ENCODE data around the gene RIMS3. TPM values are rescaled to one million over a fixed set of nuclear protein-coding genes. Genes with fewer than 3 reads are reported as not detected.

RIMS3 gene
- total and polyA plus RNA-seq, 7 donors, result 1.2 to 13.7 (median 6.1) TPM

Other genes starting within 250 kb of the RIMS3 start
- under 1 TPM; 0.14 to 0.99 (median 0.63) TPM for gene ZFP69B, start 215.2 kb downstream of the RIMS3 start, total RNA-seq
- 1 to 10 TPM in 2 of 3 donors, not detected in 1; 1.2 to 1.8 TPM for gene ZFP69B, start 215.2 kb downstream of the RIMS3 start, polyA plus RNA-seq
- gene ZFP69, start 188.4 kb downstream of the RIMS3 start, total RNA-seq, result 1 to 10 TPM; 2.3 to 7.2 (median 3.7) TPM
- gene ZFP69, start 188.4 kb downstream of the RIMS3 start, polyA plus RNA-seq, result 1 to 10 TPM in 2 of 3 donors, under 1 TPM in 1; 0.92 to 2.5 (median 1.8) TPM
- 1 to 10 TPM; 5.4 to 8.6 (median 7.7) TPM for gene EXO5, start 156.9 kb downstream of the RIMS3 start, total RNA-seq
- 1 to 10 TPM; 1.2 to 6.9 (median 6.5) TPM for gene EXO5, start 156.9 kb downstream of the RIMS3 start, polyA plus RNA-seq
- gene ZNF684, start 134.0 kb downstream of the RIMS3 start, total RNA-seq, result 1 to 10 TPM; 2.2 to 6.1 (median 3.7) TPM
- 1 to 10 TPM; 3.0 to 5.4 (median 4.9) TPM for gene ZNF684, start 134.0 kb downstream of the RIMS3 start, polyA plus RNA-seq
- 10 to 100 TPM; 38.0 to 53.5 (median 42.1) TPM for gene NFYC, start 26.0 kb upstream of the RIMS3 start, total RNA-seq
- 10 to 100 TPM; 39.0 to 42.9 (median 41.8) TPM for gene NFYC, start 26.0 kb upstream of the RIMS3 start, polyA plus RNA-seq
- 10 to 100 TPM in 1 of 4 donors, 1 to 10 TPM in 3; 4.8 to 10.8 (median 8.7) TPM for gene KCNQ4, start 118.1 kb upstream of the RIMS3 start, total RNA-seq
- gene KCNQ4, start 118.1 kb upstream of the RIMS3 start, polyA plus RNA-seq, result 1 to 10 TPM in 1 of 3 donors, under 1 TPM in 1, not detected in 1; 0.60 to 2.6 TPM
- 10 to 100 TPM; 22.7 to 59.8 (median 36.9) TPM for gene CITED4, start 196.7 kb upstream of the RIMS3 start, total RNA-seq
- gene CITED4, start 196.7 kb upstream of the RIMS3 start, polyA plus RNA-seq, result 1 to 10 TPM in 1 of 3 donors, not detected in 2; 3.0 TPM

Measured in sigmoid colon (tissue), 7 donors.